NCI-H2196 treated with DMSO at 0.1 percent for 48 hours (cell line): ENCODE data around the gene MUCL3.
"Not testable (repeated sequence)": the region's sequence is repeated elsewhere in the genome, so short reads cannot be mapped to it uniquely, and the experiment has no call there.

Experiments used
- DNase-seq: peaks from one replicate; lab custom pipeline; 2025; ENCODE audit not compliant: unreplicated experiment; lab: John Stamatoyannopoulos, UW

Gene MUCL3

DNA sequence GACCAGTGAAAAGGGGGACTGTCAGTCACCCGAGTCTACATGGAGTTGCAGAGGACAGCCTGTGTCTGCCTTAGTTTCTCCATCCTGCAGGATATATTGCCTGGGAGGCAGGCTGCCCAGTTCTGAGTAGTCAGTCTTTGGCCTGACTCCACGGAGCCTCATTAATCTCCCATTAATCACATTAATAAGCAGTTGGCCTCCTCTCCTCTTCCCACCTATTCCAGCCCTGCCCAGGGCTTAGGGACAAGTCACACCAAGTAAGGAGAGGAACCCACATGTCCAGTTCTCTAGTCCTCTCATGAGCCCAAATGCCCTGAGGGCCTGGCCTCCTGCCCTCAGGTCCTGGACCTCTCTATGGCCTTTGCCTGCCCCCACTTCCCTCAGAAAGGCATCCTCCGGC lies 1.3 kb upstream of the MUCL3 start:
- DNase-seq = no peak

DNA sequence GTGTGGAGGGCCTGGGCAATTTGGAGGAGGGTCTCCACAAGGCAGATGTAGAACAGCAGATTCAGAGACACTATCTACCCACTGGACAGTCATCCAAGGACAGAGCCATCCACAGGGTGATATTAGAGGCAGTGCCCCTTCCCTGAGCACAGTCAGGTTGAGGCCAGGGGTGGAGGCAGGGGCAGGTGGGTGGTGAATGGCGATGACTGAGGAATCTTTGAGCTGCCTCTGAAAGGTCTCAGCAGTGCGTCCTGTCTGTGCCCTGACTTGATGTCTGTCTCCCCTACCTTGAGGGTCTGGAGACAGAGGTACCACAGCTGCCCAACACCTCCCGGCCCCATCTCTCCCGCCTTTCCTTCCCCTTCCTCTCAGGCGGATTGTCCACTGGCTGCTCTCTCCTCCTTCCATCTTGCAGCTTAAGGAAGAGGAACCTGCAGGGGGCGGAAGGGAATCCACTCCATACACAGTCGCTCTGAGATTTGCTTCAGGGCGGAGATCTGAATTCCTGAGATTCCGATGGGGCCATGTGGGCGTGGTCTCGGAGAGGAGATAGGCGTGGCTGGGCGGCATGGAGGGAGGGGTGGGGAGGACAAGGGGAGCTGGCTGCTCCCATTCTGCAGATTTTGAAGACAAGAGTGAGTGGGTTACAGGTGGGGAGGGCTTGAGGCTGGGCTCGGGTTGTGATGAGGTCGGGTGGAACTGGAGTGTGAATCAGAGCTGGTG lies 1.7 kb downstream of the MUCL3 start:
- DNase-seq = no peak

DNA sequence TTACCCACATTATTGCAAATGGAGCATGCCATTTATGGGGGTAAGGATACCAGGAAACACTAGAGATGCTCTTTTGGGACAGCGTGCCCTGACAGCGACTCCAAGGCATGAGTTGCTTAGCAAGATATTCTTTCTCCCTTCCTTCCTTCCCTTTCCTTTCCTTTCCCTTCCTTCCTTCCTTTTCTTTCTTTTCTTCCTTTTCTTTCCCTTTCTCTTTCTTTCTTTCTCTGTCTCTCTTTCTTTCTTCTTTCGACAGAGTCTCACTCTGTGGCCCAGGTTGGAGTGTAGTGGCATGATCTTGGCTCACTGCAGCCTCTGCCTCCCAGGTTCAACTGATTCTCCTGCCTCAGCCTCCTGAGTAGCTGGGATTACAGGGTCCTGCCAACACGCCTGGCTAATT lies 3.3 kb downstream of the MUCL3 start:
- DNase-seq = no peak

DNA sequence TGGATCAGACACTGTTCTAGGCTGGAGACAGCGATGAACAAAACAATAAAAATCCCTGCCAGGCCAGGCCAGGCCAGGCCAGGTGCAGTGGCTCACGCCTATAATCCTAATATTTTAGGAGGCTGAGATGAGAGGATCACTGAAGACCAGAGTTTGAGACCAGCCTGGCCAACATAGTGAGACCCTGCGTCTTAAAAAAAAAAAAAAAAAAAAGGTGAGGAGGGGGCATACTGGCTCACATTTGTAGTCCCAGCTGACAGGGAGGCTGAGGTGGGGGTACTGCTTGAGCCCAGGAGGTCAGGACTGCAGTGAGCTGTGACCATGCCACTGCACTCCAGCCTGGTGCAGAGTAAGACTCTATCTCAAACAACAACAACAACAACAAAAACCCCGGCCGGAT lies 4.5 kb downstream of the MUCL3 start:
- DNase-seq = no peak

DNA sequence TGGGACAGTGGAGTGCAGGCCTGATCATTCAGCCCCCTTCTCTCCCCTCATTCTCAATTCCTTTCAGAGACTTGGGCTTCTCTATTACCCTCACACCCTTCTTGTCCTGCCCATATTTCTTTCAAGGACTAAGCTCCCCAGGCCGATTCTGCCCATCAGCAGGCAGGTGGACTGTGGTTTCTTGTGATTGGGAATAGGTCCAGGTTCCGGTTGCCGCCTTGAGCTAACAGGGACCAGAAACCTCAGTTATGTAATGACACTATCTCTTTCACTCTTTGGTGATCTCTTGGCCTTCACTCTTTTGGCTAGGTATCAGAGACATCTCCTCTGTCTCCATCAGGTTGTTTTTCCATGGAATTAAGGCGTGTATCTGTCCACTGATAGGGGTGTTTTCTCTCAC lies 6.5 kb downstream of the MUCL3 start:
- DNase-seq = no peak

- DNase-seq = no peak
Measured at GRCh38 chr6:30948811-30949210, 8.0 kb downstream of the MUCL3 start.

DNA sequence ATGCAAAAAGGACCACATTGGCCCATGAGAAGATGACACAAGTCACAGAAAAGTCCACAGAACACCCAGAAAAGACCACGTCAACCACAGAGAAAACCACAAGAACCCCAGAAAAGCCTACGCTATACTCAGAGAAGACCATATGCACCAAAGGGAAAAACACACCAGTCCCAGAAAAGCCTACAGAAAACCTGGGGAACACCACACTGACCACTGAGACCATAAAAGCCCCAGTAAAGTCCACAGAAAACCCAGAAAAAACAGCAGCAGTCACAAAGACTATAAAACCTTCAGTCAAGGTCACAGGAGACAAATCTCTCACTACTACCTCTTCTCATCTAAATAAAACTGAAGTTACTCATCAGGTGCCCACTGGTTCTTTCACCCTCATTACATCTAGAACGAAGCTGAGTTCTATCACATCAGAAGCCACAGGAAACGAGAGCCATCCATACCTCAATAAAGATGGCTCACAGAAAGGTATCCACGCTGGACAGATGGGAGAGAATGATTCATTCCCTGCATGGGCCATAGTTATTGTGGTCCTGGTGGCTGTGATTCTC lies 11.2 kb downstream of the MUCL3 start:
- no peak for DNase-seq

DNA sequence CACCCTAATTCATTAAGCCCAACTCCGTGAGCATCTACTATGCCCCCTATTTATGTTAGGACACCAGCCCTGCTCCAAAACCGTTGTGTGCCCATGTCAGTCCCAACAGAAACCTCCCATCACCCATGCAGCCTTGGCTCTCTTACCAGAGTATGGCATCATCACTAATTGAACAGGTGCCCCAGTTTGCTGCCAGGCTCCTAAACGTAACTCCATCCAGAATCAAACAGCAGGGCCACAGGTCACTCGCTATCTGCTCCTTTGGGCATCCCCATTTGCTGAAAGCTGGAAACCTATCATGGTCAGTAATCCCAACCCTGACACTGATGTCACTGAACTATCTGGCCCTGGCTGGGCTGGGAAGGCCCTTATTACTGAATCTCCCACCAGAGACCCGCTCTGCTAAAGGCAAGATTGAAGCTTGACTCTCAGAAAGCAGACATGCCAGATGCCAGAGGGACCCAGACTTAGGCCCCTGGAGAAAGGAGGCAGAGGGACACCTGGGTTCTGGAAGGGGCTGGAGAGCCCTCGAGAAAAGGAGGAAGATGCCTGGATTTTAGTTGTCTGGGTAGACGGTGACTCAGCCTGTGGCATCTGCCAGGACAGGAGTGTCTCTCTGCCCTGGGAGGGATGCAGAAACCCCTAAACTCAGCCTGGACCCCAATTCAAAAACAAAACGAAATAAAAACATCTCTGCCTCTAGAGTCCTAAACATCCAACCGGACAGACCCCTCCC lies 14.0 kb downstream of the MUCL3 start:
- no peak for DNase-seq

GRCh38 chr6:30955367-30956042 lies 14.7 kb downstream of the MUCL3 start:
- no peak for DNase-seq

DNA sequence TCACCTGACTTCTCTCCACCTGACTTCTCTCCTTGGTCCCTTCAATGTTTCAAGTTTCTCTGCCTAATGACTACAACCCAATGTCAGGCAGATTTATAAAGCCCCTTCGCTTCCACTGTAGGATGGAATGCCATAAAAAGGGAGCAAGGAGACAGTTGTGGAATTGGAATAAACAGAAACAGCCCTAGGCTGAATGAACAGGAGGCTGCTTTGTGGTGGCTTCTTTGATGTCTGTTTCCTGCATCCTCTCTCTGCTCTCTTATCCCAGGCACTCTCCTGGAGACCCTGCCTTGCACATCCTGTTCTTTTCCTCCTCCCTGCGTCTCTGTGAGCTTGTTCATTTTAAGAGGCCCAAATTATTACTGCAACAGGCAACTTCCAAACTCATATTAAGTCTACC lies 16.9 kb downstream of the MUCL3 start:
- no peak for DNase-seq

- DNase-seq = no peak
Measured at GRCh38 chr6:30960907-30961673, 20.3 kb downstream of the MUCL3 start.

- no peak for DNase-seq
Measured at GRCh38 chr6:30962716-30963115, 21.9 kb downstream of the MUCL3 start.

DNA sequence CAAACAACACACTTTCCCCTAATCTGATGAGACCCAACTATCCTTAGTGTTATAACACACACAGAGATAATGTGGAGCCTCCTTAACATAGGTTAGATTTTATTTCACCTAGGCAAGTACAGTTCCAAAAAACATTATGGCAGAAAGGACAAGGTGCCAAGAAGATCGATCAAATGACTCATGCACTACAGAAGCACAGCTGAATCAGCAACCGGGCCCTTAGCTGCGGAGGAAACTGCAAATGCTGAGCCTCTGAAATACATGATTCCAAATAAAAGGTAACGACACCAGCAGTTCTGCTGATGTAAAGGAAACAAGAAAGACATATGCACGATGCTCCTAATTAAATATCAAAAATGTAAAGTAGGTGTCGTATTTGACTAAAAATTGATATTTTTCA lies 22.9 kb downstream of the MUCL3 start:
- DNase-seq = no peak

DNA sequence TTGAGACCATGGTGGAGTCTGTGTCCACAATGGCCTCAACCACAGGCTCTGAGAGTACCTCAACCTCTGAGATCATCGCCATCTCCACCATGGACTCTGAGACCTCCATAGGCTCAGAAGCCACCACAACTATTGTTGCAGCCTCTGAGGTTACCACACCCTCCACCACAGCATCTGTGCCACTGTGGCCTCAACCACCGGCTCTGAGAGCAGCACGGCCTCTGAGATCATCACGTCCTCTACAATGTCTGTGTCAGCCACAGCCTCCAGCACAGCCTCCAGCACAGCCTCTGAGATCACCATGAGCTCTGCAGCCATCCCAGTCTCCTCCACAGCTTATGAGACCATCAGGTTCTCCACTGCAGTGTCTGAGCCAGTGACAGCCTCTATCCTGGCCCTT lies 23.3 kb downstream of the MUCL3 start:
- DNase-seq = no peak

GRCh38 chr6:30965140-30965601 lies 24.4 kb downstream of the MUCL3 start:
- DNase-seq = no peak

- DNase-seq = no peak
Measured at GRCh38 chr6:30966154-30966553, 25.4 kb downstream of the MUCL3 start.

- not testable (repeated sequence) for DNase-seq
Measured at GRCh38 chr6:30969171-30969570, 28.4 kb downstream of the MUCL3 start.

- no peak for DNase-seq
Measured at GRCh38 chr6:30970946-30971345, 30.2 kb downstream of the MUCL3 start.

GRCh38 chr6:30972816-30973215 lies 32.0 kb downstream of the MUCL3 start:
- DNase-seq = no peak

DNA sequence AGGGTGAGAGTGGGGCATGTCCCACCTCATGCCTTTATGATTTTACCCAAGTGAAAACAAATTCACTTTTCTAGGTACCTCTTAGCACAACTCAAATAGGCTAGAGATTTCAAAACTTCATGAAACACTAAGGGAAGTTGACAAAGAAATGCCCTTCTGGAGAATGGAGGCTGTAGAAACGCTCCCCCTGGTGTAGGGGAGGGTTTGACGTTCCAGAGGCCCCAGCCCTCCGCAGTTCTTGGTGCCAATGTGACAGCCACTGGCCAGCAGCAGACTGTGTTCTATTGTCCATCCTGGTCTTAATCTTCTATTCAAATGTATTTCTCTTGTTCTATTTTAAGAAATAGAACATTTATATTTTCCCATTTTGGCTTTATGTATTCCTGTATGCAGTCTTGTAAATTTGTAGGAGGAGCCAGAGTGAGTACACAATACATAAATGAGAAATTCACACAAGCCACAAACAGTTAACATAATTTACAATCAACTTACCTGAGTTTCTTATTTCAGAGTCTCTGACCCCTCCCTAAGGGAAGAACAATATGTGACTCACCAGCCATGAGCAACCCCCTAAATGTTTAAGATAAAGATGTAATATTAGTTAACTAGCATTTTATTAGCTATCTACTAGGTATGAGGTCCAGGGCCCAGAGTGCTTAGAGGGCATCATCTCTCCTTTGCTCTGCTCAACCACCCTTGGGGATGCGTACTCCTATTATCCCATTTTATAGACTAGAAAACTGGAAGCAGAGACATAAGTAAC lies 33.9 kb downstream of the MUCL3 start:
- DNase-seq = no peak
